ENCODE results near the gene TUBB4B.
A peak's percentile ranks its signal among the peaks of the same experiment; 100 is the strongest.
"Not testable (repeated sequence)": the region's sequence is repeated elsewhere in the genome, so short reads cannot be mapped to it uniquely, and the experiment has no call there.

The TUBB4B gene

GRCh38 chr9:137255448-137256114 lies 14.5 kb downstream of the TUBB4B start:
- ChIA-PET CTCF (interaction anchor here (0.9 to 2.3 kb wide), 9 partner anchors 10 to 168 kb away, joined by 3 to 13 read pairs (median 4); partner anchors contain the start of genes ANAPC2, EXD3, NOXA1 and NRARP), POLR2A (interaction anchor here (1.0 to 7.2 kb wide), 2 partner anchors 13 to 61 kb away, joined by 3 to 124 read pairs; partner anchors contain the start of gene TUBB4B)
- no peak for DNase-seq (ENCODE audit: extremely low spot score)
- no peak for TF ChIP-seq CTCF (IDR thresholded peaks at IDR 0.05; ENCODE audit: control extremely low read depth, extremely low read depth, low read depth, missing control alignments)

- DNase-seq (ENCODE audit: extremely low spot score) = no peak
- ChIA-PET POLR2A (interaction anchor here (1.0 to 7.2 kb wide), 2 partner anchors 13 to 46 kb away, joined by 3 to 124 read pairs; partner anchors contain the start of genes NRARP and TUBB4B), CTCF (interaction anchor here (0.9 to 2.3 kb wide), 8 partner anchors 9 to 167 kb away, joined by 3 to 13 read pairs (median 4); partner anchors contain the start of genes ANAPC2, EXD3, NOXA1 and NRARP)
- TF ChIP-seq CTCF (IDR thresholded peaks at IDR 0.05; ENCODE audit: control extremely low read depth, extremely low read depth, low read depth, missing control alignments) = no peak
Observed at GRCh38 chr9:137256362-137256761, 15.3 kb downstream of the TUBB4B start.

GRCh38 chr9:137256856-137257255 lies 15.8 kb downstream of the TUBB4B start:
- ChIA-PET POLR2A (interaction anchor here (1.0 to 7.2 kb wide), 2 partner anchors 14 to 45 kb away, joined by 3 to 124 read pairs; partner anchors contain the start of genes NRARP and TUBB4B), CTCF (interaction anchor here (0.9 to 2.3 kb wide), 7 partner anchors 10 to 166 kb away, joined by 3 to 13 read pairs (median 4); partner anchors contain the start of genes ANAPC2, EXD3, NOXA1 and NRARP)
- no peak for TF ChIP-seq CTCF (IDR thresholded peaks at IDR 0.05; ENCODE audit: control extremely low read depth, extremely low read depth, low read depth, missing control alignments)
- DNase-seq (ENCODE audit: extremely low spot score) = no peak

- ChIA-PET CTCF (interaction anchor here (1.1 to 2.1 kb wide), 5 partner anchors 8 to 35 kb away, joined by 3 to 6 read pairs (median 4); partner anchors contain the start of gene RNF224), POLR2A (interaction anchor here (1.8 kb wide), 1 partner anchor 22 kb away, joined by 8 read pairs; the partner anchor contains the start of gene TUBB4B)
- TF ChIP-seq CTCF (IDR thresholded peaks at IDR 0.05; ENCODE audit: control extremely low read depth, extremely low read depth, low read depth, missing control alignments) = peak; percentile 2
- not testable (repeated sequence) for DNase-seq (ENCODE audit: extremely low spot score)
Observed at GRCh38 chr9:137262173-137262908, 21.3 kb downstream of the TUBB4B start.

- TF ChIP-seq CTCF (IDR thresholded peaks at IDR 0.05; ENCODE audit: control extremely low read depth, extremely low read depth, low read depth, missing control alignments) = no peak
- DNase-seq (ENCODE audit: extremely low spot score) = no peak
- CTCF ChIA-PET = interaction anchor here (1.1 to 2.1 kb wide), 4 partner anchors 9 to 36 kb away, joined by 3 to 6 read pairs (median 4); partner anchors contain the start of gene RNF224
- POLR2A ChIA-PET = interaction anchor here (1.8 kb wide), 1 partner anchor 22 kb away, joined by 8 read pairs; the partner anchor contains the start of gene TUBB4B
Observed at GRCh38 chr9:137262909-137263285, 21.8 kb downstream of the TUBB4B start.

GRCh38 chr9:137263506-137263905 lies 22.4 kb downstream of the TUBB4B start:
- ChIA-PET CTCF (interaction anchor here (1.1 to 1.3 kb wide), 3 partner anchors 9 to 160 kb away, joined by 3 read pairs; partner anchors contain the start of genes EXD3, NOXA1 and RNF224), POLR2A (no interaction called here)
- TF ChIP-seq CTCF (IDR thresholded peaks at IDR 0.05; ENCODE audit: control extremely low read depth, extremely low read depth, low read depth, missing control alignments) = no peak
- DNase-seq (ENCODE audit: extremely low spot score) = no peak
